ENCODE results near the gene GSTA2.

Gene GSTA2

DNA sequence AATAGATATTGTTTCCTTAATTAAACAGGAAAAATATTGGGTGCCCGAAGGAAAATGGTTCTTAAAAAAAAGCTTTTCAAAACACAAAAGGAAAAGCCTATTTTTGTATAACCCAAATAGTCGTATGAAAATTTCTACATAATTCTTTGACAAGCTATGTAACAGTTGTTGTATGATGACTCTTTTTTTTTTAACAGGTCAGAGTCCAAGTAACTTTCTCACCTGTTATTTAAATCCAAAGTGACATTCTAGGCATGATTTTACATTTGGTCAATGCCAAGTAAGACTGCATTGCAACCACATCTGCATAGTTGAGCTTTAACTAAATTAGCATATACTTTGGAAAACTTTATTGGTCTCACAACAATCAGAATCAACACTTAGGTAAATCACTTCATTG is 24.1 kb downstream of the GSTA2 start:
- Histone ChIP-seq H3K9me3 (ENCODE audit: insufficient read depth, low read length) (no peaks in the 10 kb centered on the region), H4K20me1 (ENCODE audit: low read depth, low read length) (no peaks in the 10 kb centered on the region), H3K4me2 (ENCODE audit: low read depth, low read length, poor library complexity, severe bottlenecking) (no peak overlapping the region), H3K9me2 (replicated peaks; ENCODE audit: insufficient read depth, low read length) (no peaks in the 10 kb centered on the region), H3K79me2 (ENCODE audit: insufficient read depth, low read length) (no peaks in the 10 kb centered on the region), H3K4me3 (ENCODE audit: insufficient read depth, low read length, poor library complexity, severe bottlenecking) (no peak overlapping the region), H2AFZ (ENCODE audit: low read depth, low read length, severe bottlenecking) (no peak overlapping the region), H3K27ac (ENCODE audit: low read depth, low read length) (no peak overlapping the region), H3K27me3 (ENCODE audit: low read length) (no peaks in the 10 kb centered on the region), H3K36me3 (ENCODE audit: low read length) (no peaks in the 10 kb centered on the region), H3K9ac (ENCODE audit: low read length) (no peak overlapping the region), H3F3A (ENCODE audit: insufficient read depth) (no peaks in the 10 kb centered on the region)
- TF ChIP-seq EZH2phosphoT487 (conservative IDR thresholded peaks at IDR 0.05; ENCODE audit: low read length) = no peak
- TF ChIP-seq, protein P1, sequence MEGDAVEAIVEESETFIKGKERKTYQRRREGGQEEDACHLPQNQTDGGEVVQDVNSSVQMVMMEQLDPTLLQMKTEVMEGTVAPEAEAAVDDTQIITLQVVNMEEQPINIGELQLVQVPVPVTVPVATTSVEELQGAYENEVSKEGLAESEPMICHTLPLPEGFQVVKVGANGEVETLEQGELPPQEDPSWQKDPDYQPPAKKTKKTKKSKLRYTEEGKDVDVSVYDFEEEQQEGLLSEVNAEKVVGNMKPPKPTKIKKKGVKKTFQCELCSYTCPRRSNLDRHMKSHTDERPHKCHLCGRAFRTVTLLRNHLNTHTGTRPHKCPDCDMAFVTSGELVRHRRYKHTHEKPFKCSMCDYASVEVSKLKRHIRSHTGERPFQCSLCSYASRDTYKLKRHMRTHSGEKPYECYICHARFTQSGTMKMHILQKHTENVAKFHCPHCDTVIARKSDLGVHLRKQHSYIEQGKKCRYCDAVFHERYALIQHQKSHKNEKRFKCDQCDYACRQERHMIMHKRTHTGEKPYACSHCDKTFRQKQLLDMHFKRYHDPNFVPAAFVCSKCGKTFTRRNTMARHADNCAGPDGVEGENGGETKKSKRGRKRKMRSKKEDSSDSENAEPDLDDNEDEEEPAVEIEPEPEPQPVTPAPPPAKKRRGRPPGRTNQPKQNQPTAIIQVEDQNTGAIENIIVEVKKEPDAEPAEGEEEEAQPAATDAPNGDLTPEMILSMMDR (IDR thresholded peaks at IDR 0.05; ENCODE audit: insufficient read depth, low read length, poor library complexity, severe bottlenecking) = no peak

DNA sequence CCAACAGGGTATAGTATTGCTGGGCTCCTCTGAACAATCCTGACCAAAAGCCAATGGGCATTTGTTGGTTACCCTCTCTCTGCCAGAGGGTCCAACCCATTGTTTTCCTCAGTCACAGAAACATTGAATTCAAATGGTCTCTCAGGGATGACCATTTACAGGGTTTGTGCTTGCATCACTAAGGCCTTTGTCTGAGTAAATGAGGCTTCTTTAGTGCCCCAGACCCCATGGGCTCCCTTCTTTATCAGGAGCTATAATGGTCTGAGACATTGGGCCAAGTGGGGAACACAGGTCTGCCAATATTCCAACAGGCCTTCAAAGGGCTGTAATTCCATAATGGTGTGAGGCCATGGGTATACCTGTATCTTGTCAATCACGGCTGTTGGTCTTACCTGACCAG is 27.1 kb downstream of the GSTA2 start:
- no peaks in the 10 kb centered on the region for H3K9me3 ChIP-seq (ENCODE audit: insufficient read depth, low read length)
- no peak overlapping the region for H3K4me2 ChIP-seq (ENCODE audit: low read depth, low read length, poor library complexity, severe bottlenecking)
- H2AFZ ChIP-seq (ENCODE audit: low read depth, low read length, severe bottlenecking) = no peak overlapping the region
- no peaks in the 10 kb centered on the region for H4K20me1 ChIP-seq (ENCODE audit: low read depth, low read length)
- TF ChIP-seq, protein P1 (IDR thresholded peaks at IDR 0.05; ENCODE audit: insufficient read depth, low read length, poor library complexity, severe bottlenecking) = no peak
- no peak for TF ChIP-seq EZH2phosphoT487 (conservative IDR thresholded peaks at IDR 0.05; ENCODE audit: low read length)
- no peaks in the 10 kb centered on the region for H3K27me3 ChIP-seq (ENCODE audit: low read length)
- H3K9me2 ChIP-seq (replicated peaks; ENCODE audit: insufficient read depth, low read length) = no peaks in the 10 kb centered on the region
- H3K9ac ChIP-seq (ENCODE audit: low read length) = no peak overlapping the region
- no peaks in the 10 kb centered on the region for H3K36me3 ChIP-seq (ENCODE audit: low read length)
- H3K79me2 ChIP-seq (ENCODE audit: insufficient read depth, low read length) = no peaks in the 10 kb centered on the region
- H3K27ac ChIP-seq (ENCODE audit: low read depth, low read length) = no peak overlapping the region
- no peaks in the 10 kb centered on the region for H3F3A ChIP-seq (ENCODE audit: insufficient read depth)
- H3K4me3 ChIP-seq (ENCODE audit: insufficient read depth, low read length, poor library complexity, severe bottlenecking) = no peak overlapping the region

DNA sequence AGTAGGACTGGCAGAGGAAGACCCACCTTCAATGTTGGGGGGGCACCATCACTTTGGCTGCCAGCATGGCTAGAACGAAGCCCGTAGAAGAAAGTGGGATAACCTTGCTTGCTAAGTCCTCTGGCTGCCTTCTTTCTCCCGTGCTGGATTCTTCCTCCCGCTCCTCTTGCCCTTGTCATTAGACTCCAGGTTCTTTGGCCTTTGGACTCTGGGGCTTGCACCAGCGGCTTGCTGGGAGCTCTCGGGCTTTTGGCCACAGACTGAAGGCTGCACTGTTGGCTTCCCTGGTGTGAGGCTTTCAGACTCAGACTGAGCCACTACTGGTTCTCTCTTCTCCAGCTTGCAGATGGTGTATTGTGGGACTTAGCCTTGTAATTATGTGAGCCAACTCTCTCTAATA is 28.2 kb downstream of the GSTA2 start:
- Histone ChIP-seq H3K36me3 (ENCODE audit: low read length) (no peaks in the 10 kb centered on the region), H3K4me3 (ENCODE audit: insufficient read depth, low read length, poor library complexity, severe bottlenecking) (no peak overlapping the region)
- no peak for TF ChIP-seq EZH2phosphoT487 (conservative IDR thresholded peaks at IDR 0.05; ENCODE audit: low read length)
- TF ChIP-seq, protein P1 (IDR thresholded peaks at IDR 0.05; ENCODE audit: insufficient read depth, low read length, poor library complexity, severe bottlenecking) = no peak

More for the DNA sequence above, 28.2 kb downstream of the GSTA2 start:
- H3K9me2 ChIP-seq (replicated peaks; ENCODE audit: insufficient read depth, low read length) = no peaks in the 10 kb centered on the region
- no peaks in the 10 kb centered on the region for H3K9me3 ChIP-seq (ENCODE audit: insufficient read depth, low read length)
- H3K27me3 ChIP-seq (ENCODE audit: low read length) = no peaks in the 10 kb centered on the region
- H2AFZ ChIP-seq (ENCODE audit: low read depth, low read length, severe bottlenecking) = no peak overlapping the region
- H3K4me2 ChIP-seq (ENCODE audit: low read depth, low read length, poor library complexity, severe bottlenecking) = no peak overlapping the region
- no peaks in the 10 kb centered on the region for H3K79me2 ChIP-seq (ENCODE audit: insufficient read depth, low read length)
- no peaks in the 10 kb centered on the region for H3F3A ChIP-seq (ENCODE audit: insufficient read depth)
- H4K20me1 ChIP-seq (ENCODE audit: low read depth, low read length) = no peaks in the 10 kb centered on the region
- no peak overlapping the region for H3K27ac ChIP-seq (ENCODE audit: low read depth, low read length)
- no peak overlapping the region for H3K9ac ChIP-seq (ENCODE audit: low read length)
